Osteoblast (primary cell): ENCODE measurements around the gene TNIK. TPM values are rescaled to one million over a fixed set of nuclear protein-coding genes. Genes with fewer than 3 reads are reported as not detected.

Experiments used
- DNase-seq: peaks from one replicate; pipeline ENCODE4 v3.0.0; 2011; ENCODE audit warnings: low spot score, mixed read lengths; ENCODE audit not compliant: insufficient read length; ENCODE audit errors: missing footprints
- H2AFZ ChIP-seq: 2 replicates; pipeline ENCODE4 v1.6.0; 2011; ENCODE audit warnings: mild to moderate bottlenecking, low read length
- H3K27ac ChIP-seq: 2 replicates; pipeline ENCODE4 v1.5.1; 2011; ENCODE audit warnings: mild to moderate bottlenecking, low read depth, low read length, moderate library complexity
- H3K27me3 ChIP-seq: 2 replicates; pipeline ENCODE4 v1.6.0; 2012; ENCODE audit warnings: mild to moderate bottlenecking, control low read depth, inconsistent platforms, low read length, moderate library complexity; ENCODE audit not compliant: insufficient read depth
- H3K36me3 ChIP-seq: 2 replicates; pipeline ENCODE4 v1.5.1; 2011; ENCODE audit warnings: mild to moderate bottlenecking, low read length, control low read depth, moderate library complexity; ENCODE audit not compliant: insufficient read depth
- H3K4me1 ChIP-seq: 2 replicates; pipeline ENCODE4 v1.5.1; 2011; ENCODE audit warnings: mild to moderate bottlenecking, low read length, control low read depth, moderate library complexity; ENCODE audit not compliant: insufficient read depth
- H3K4me2 ChIP-seq: 2 replicates; pipeline ENCODE4 v1.6.0; 2011; ENCODE audit warnings: mild to moderate bottlenecking, low read length; ENCODE audit not compliant: insufficient read depth
- H3K4me3 ChIP-seq: fragments of 200-600 bp; sonication (generic); 3 replicates; pipeline ENCODE4 v1.5.1; 2012; ENCODE audit warnings: mild to moderate bottlenecking, low read length, inconsistent platforms; ENCODE audit not compliant: insufficient read depth
- H3K79me2 ChIP-seq: 2 replicates; pipeline ENCODE4 v1.6.0; 2012; ENCODE audit warnings: mild to moderate bottlenecking, low read length, control low read depth, inconsistent platforms; ENCODE audit not compliant: insufficient read depth
- H3K9me3 ChIP-seq: 2 replicates; pipeline ENCODE4 v1.5.1; 2011; ENCODE audit warnings: low read depth, low read length, control low read depth
- H4K20me1 ChIP-seq: 2 replicates; pipeline ENCODE4 v1.6.0; 2012; ENCODE audit warnings: mild to moderate bottlenecking, low read length, control low read depth; ENCODE audit not compliant: insufficient read depth
- CTCF ChIP-seq: IDR thresholded peaks from 2 replicates; pipeline ENCODE4 v1.5.1; 2011; ENCODE audit warnings: mild to moderate bottlenecking, low read depth, low read length, moderate library complexity; ENCODE audit errors: extremely low read depth
- total RNA-seq: library from RNA; depleted of rRNA; stranded (reverse); fragments of >200 nt; gene quantifications from 2 replicates; pipeline ENCODE4 v1.2.3, GENCODE V29; 2012

TNIK gene
- total RNA-seq, 1 donor: 7.6 TPM

GRCh38 chr3:171115667-171116066, 344.5 kb downstream of the TNIK start:
- Histone ChIP-seq H3K36me3 (no peaks in the 10 kb centered on the region), H3K27ac (no peak overlapping the region), H3K27me3 (peaks cover 4% of the 10 kb centered on the region), H3K4me1 (peaks cover 8% of the 10 kb centered on the region), H3K79me2 (no peaks in the 10 kb centered on the region), H3K9me3 (no peaks in the 10 kb centered on the region), H4K20me1 (no peaks in the 10 kb centered on the region), H2AFZ (no peak overlapping the region), H3K4me2 (no peak overlapping the region), H3K4me3 (no peak overlapping the region)
- no peak for DNase-seq
- TF ChIP-seq CTCF: no peak

GRCh38 chr3:171113716-171114115, 346.5 kb downstream of the TNIK start:
- TF ChIP-seq CTCF: no peak
- no peak for DNase-seq
- no peaks in the 10 kb centered on the region for H3K9me3 ChIP-seq
- H2AFZ ChIP-seq: no peak overlapping the region
- peaks cover 4% of the 10 kb centered on the region for H3K27me3 ChIP-seq
- no peak overlapping the region for H3K4me3 ChIP-seq
- peaks cover 8% of the 10 kb centered on the region for H3K4me1 ChIP-seq
- no peaks in the 10 kb centered on the region for H3K79me2 ChIP-seq
- no peaks in the 10 kb centered on the region for H3K36me3 ChIP-seq
- no peaks in the 10 kb centered on the region for H4K20me1 ChIP-seq
- H3K27ac ChIP-seq: no peak overlapping the region
- H3K4me2 ChIP-seq: no peak overlapping the region

- Histone ChIP-seq H3K4me2 (no peak overlapping the region), H3K27ac (no peak overlapping the region), H4K20me1 (no peaks in the 10 kb centered on the region), H3K79me2 (no peaks in the 10 kb centered on the region), H3K4me1 (peaks cover 1% of the 10 kb centered on the region), H2AFZ (no peak overlapping the region), H3K4me3 (no peak overlapping the region), H3K36me3 (no peaks in the 10 kb centered on the region), H3K9me3 (no peaks in the 10 kb centered on the region), H3K27me3 (peaks cover 4% of the 10 kb centered on the region)
- TF ChIP-seq CTCF: no peak
- DNase-seq: no peak
Measured at GRCh38 chr3:171110715-171111114, 349.5 kb downstream of the TNIK start.

GRCh38 chr3:171108066-171108465, 352.1 kb downstream of the TNIK start:
- DNase-seq: no peak
- H3K27ac ChIP-seq: no peak overlapping the region

More at GRCh38 chr3:171108066-171108465, 352.1 kb downstream of the TNIK start:
- no peaks in the 10 kb centered on the region for H3K9me3 ChIP-seq
- peaks cover 4% of the 10 kb centered on the region for H3K27me3 ChIP-seq
- H3K4me3 ChIP-seq: no peak overlapping the region
- no peak overlapping the region for H2AFZ ChIP-seq
- H3K79me2 ChIP-seq: no peaks in the 10 kb centered on the region
- no peak for TF ChIP-seq CTCF
- no peaks in the 10 kb centered on the region for H4K20me1 ChIP-seq
- H3K4me2 ChIP-seq: no peak overlapping the region
- H3K36me3 ChIP-seq: no peaks in the 10 kb centered on the region
- H3K4me1 ChIP-seq: no peaks in the 10 kb centered on the region
